Activated CD8-positive, alpha-beta T cell treated with anti-CD3 and anti-CD28 coated beads for 36 hours (primary cell): Measurements from ENCODE around the gene LDLRAD2. TPM values are rescaled to one million over a fixed set of nuclear protein-coding genes. Genes with fewer than 3 reads are reported as not detected.

Experiments
- ATAC-seq: fragments of 200-7000 bp; cut with Tn5 transposase; one replicate; pipeline ENCODE4 v1.10.0; 2021; ENCODE audit warnings: mild to moderate bottlenecking, moderate library complexity
- CTCF ChIA-PET: fragments of 350-600 bp; sonication (Branson Sonifier 250); formaldehyde crosslinking; loops from one replicate; lab custom pipeline; 2021; ENCODE audit warnings: antibody characterized with exemption; lab: Charles Lee
- POLR2A ChIA-PET: fragments of 350-600 bp; sonication (Branson Sonifier 250); formaldehyde crosslinking; loops from one replicate; lab custom pipeline; 2021; ENCODE audit warnings: antibody characterized with exemption; lab: Charles Lee
- DNase-seq: peaks from one replicate; pipeline ENCODE4 v3.0.0-alpha.2; 2020
- H3K27ac Mint-ChIP-seq: one replicate; pipeline ENCODE4 v1.8.0; 2021; ENCODE audit warnings: mild to moderate bottlenecking, mixed read lengths
- H3K27me3 Mint-ChIP-seq: one replicate; pipeline ENCODE4 v1.8.0; 2021; ENCODE audit warnings: mixed read lengths
- H3K36me3 Mint-ChIP-seq: one replicate; pipeline ENCODE4 v1.8.0; 2021; ENCODE audit warnings: low read depth, mixed read lengths
- H3K4me1 Mint-ChIP-seq: one replicate; pipeline ENCODE4 v1.8.0; 2021; ENCODE audit warnings: low read depth, mixed read lengths
- H3K4me3 Mint-ChIP-seq: one replicate; pipeline ENCODE4 v1.8.0; 2021; ENCODE audit warnings: mild to moderate bottlenecking, moderate library complexity, mixed read lengths
- H3K9me3 Mint-ChIP-seq: one replicate; pipeline ENCODE4 v1.8.0; 2021; ENCODE audit warnings: mixed read lengths
- CTCF ChIP-seq: fragments of 200-600 bp; IDR thresholded peaks from one replicate; pipeline ENCODE4 v1.8.0; 2022; ENCODE audit warnings: antibody characterized with exemption, mild to moderate bottlenecking
- intact Hi-C: fragments of 100-400 bp; cut with micrococcal nuclease; formaldehyde crosslinking; loops from one replicate; pipeline ENCODE4 v1.10.0; 2022
- total RNA-seq, 2 experiments: library from RNA; stranded (reverse); gene quantifications; one replicate each; pipeline ENCODE4 v1.2.3, GENCODE V29; 2021

The LDLRAD2 gene
- total RNA-seq, 2 experiments from 2014 or later, result 0.07 TPM; not detected in 1

- intact Hi-C loops, result no loop called here
- H3K27me3 Mint-ChIP-seq, result no peaks in the 10 kb centered on the region
- ATAC-seq (no peak), DNase-seq (no peak)
- no peaks in the 10 kb centered on the region for H3K36me3 Mint-ChIP-seq
- CTCF ChIA-PET, result no interaction called here
- POLR2A ChIA-PET, result no interaction called here
- no peaks in the 10 kb centered on the region for H3K9me3 Mint-ChIP-seq
- no peak overlapping the region for H3K4me3 Mint-ChIP-seq
- no peak for TF ChIP-seq CTCF
- peaks cover 10% of the 10 kb centered on the region for H3K4me1 Mint-ChIP-seq
- no peak overlapping the region for H3K27ac Mint-ChIP-seq
Observed at GRCh38 chr1:21869620-21870121, 57.6 kb downstream of the LDLRAD2 start.

GRCh38 chr1:21870611-21871010 lies 58.5 kb downstream of the LDLRAD2 start:
- Mint-ChIP-seq H3K27ac (no peak overlapping the region), H3K4me3 (no peak overlapping the region), H3K9me3 (no peaks in the 10 kb centered on the region), H3K36me3 (no peaks in the 10 kb centered on the region), H3K4me1 (peaks cover 10% of the 10 kb centered on the region), H3K27me3 (no peaks in the 10 kb centered on the region)
- DNase-seq (no peak), ATAC-seq (no peak)
- TF ChIP-seq CTCF, result no peak
- intact Hi-C loops, result no loop called here
- CTCF ChIA-PET, result no interaction called here
- POLR2A ChIA-PET, result no interaction called here

GRCh38 chr1:21871943-21872342 lies 59.9 kb downstream of the LDLRAD2 start:
- no peak for TF ChIP-seq CTCF
- DNase-seq (no peak), ATAC-seq (no peak)
- Mint-ChIP-seq H3K4me1 (peaks cover 5% of the 10 kb centered on the region), H3K27ac (no peak overlapping the region), H3K36me3 (no peaks in the 10 kb centered on the region), H3K4me3 (no peak overlapping the region), H3K9me3 (no peaks in the 10 kb centered on the region), H3K27me3 (no peaks in the 10 kb centered on the region)
- POLR2A ChIA-PET, result no interaction called here
- intact Hi-C loops, result no loop called here
- CTCF ChIA-PET, result no interaction called here

- ATAC-seq (no peak), DNase-seq (no peak)
- intact Hi-C loops, result no loop called here
- no peaks in the 10 kb centered on the region for H3K27me3 Mint-ChIP-seq
- no peaks in the 10 kb centered on the region for H3K36me3 Mint-ChIP-seq
- ChIA-PET CTCF (no interaction called here), POLR2A (no interaction called here)
- H3K4me1 Mint-ChIP-seq, result peaks cover 5% of the 10 kb centered on the region
- H3K27ac Mint-ChIP-seq, result no peak overlapping the region
- H3K4me3 Mint-ChIP-seq, result no peak overlapping the region
- no peaks in the 10 kb centered on the region for H3K9me3 Mint-ChIP-seq
- TF ChIP-seq CTCF, result no peak
Observed at GRCh38 chr1:21872445-21873079, 60.5 kb downstream of the LDLRAD2 start.

- Mint-ChIP-seq H3K27me3 (no peaks in the 10 kb centered on the region), H3K4me3 (no peak overlapping the region), H3K9me3 (no peaks in the 10 kb centered on the region), H3K4me1 (peaks cover 5% of the 10 kb centered on the region), H3K36me3 (no peaks in the 10 kb centered on the region), H3K27ac (no peak overlapping the region)
- no peak for TF ChIP-seq CTCF
- ATAC-seq, result no peak
- intact Hi-C loops, result no loop called here
- ChIA-PET POLR2A (no interaction called here), CTCF (no interaction called here)
- DNase-seq, result no peak
Observed at GRCh38 chr1:21873174-21873573, 61.1 kb downstream of the LDLRAD2 start.
